SK-N-SH treated with all-trans-retinoic acid at 6 μM for 48 hours (cell line): ENCODE results near the gene RASSF1.

Experiments used
- CSRNP3 ChIP-seq: fragments of 250-450 bp; sonication (Bioruptor Pico); IDR thresholded peaks from 2 replicates; pipeline ENCODE4 v1.5.1; 2021; ENCODE audit warnings: mild to moderate bottlenecking, moderate library complexity
- GLIS3 ChIP-seq: fragments of 250-450 bp; sonication (Bioruptor Pico); IDR thresholded peaks from 2 replicates; pipeline ENCODE4 v1.5.0; 2020; ENCODE audit warnings: mild to moderate bottlenecking, moderate library complexity
- PATZ1 ChIP-seq: fragments of 250-450 bp; sonication (Bioruptor Pico); IDR thresholded peaks from 2 replicates; pipeline ENCODE4 v1.8.0; 2020; ENCODE audit warnings: mild to moderate bottlenecking, moderate library complexity, borderline replicate concordance
- SNAI2 ChIP-seq: fragments of 250-450 bp; sonication (Bioruptor Pico); IDR thresholded peaks from 2 replicates; pipeline ENCODE4 v1.5.0; 2020; ENCODE audit warnings: mild to moderate bottlenecking, moderate library complexity
- ZNF565 ChIP-seq: fragments of 450-650 bp; formaldehyde crosslinking; conservative IDR thresholded peaks from 2 replicates; pipeline ENCODE4 v1.5.0; 2020; ENCODE audit warnings: low read depth, mild to moderate bottlenecking, moderate library complexity

GRCh38 chr3:50364573-50365079, 24.0 kb upstream of the RASSF1 start:
- TF ChIP-seq GLIS3 (CRISPR knock-in tag) (no peak), CSRNP3 (CRISPR knock-in tag) (no peak), ZNF565 (CRISPR knock-in tag) (no peak), PATZ1 (CRISPR knock-in tag) (no peak), SNAI2 (CRISPR knock-in tag) (no peak)
